GM23338 (cell line): ENCODE data around the gene RPTOR. TPM values are rescaled to one million over a fixed set of nuclear protein-coding genes. Genes with fewer than 3 reads are reported as not detected.

Source experiments
- CTCF ChIP-seq, 2 experiments: fragments of 200-600 bp in 1 of 2; sonication (generic) in 1 of 2; conservative IDR thresholded peaks; 2 replicates each; pipeline versions ENCODE4 v1.5.1 to v1.6.1; 2016 to 2017; ENCODE audit warnings: antibody characterized with exemption in 2 of 2, low read depth in 2 of 2, mild to moderate bottlenecking in 2 of 2, moderate library complexity in 1 of 2
- REST ChIP-seq: IDR thresholded peaks from one replicate; pipeline ENCODE4 v1.6.1; 2018; ENCODE audit warnings: antibody characterized with exemption; ENCODE audit not compliant: unreplicated experiment
- ZNF462 ChIP-seq: fragments of 250-450 bp; sonication (Bioruptor Pico); IDR thresholded peaks from 2 replicates; pipeline ENCODE4 v1.5.0; 2020; ENCODE audit warnings: mild to moderate bottlenecking, moderate library complexity
- polyA plus RNA-seq: library from polyadenylated mRNA; unstranded; fragments of >200 nt; fragmentation: Nextera tagmentation; extraction: Ambion mirVana; gene quantifications from 2 replicates; pipeline ENCODE4 v1.2.1, GENCODE V29; 2016
- total RNA-seq: library from RNA; depleted of rRNA; stranded (reverse); fragments of >200 nt; shearing (Covaris generic); gene quantifications from 2 replicates; pipeline ENCODE4 v1.2.3, GENCODE V29; 2014

RPTOR gene
- total and polyA plus RNA-seq, 2 experiments from 2014 or later, result 9.5 to 38.0 TPM

GRCh38 chr17:80918731-80919130, 374.1 kb downstream of the RPTOR start (continued):
- TF ChIP-seq ZNF462, result no peak
- TF ChIP-seq CTCF (conservative IDR thresholded peaks at IDR 0.05; ENCODE audit: low read depth in 2 of 2), result no peak
- TF ChIP-seq REST, result no peak
